ENCODE results near the gene TRIM71. TPM values are rescaled to one million over a fixed set of nuclear protein-coding genes. Genes with fewer than 3 reads are reported as not detected.
"Not testable (repeated sequence)": the region's sequence is repeated elsewhere in the genome, so short reads cannot be mapped to it uniquely, and the experiment has no call there.

The TRIM71 gene
- total RNA-seq, 1 donor from 2014 or later = 17.2 TPM

GRCh38 chr3:32844322-32844654 lies 26.5 kb downstream of the TRIM71 start:
- no peak overlapping the region for H3K27ac ChIP-seq (ENCODE audit: low read depth, low read length)
- H3K4me3 ChIP-seq (ENCODE audit: insufficient read depth, low read depth, low read length) = no peak overlapping the region
- peak overlapping the region; percentile 72 for H3K27ac Mint-ChIP-seq (ENCODE audit: unreplicated experiment)
- DNase-seq (ENCODE audit: low read depth) (no peak), FAIRE-seq (no peak)
- H4K20me1 ChIP-seq (ENCODE audit: insufficient read depth, low read length) = no peaks in the 10 kb centered on the region
- H2AFZ ChIP-seq (ENCODE audit: low read depth, low read length) = no peak overlapping the region
- no peaks in the 10 kb centered on the region for H3K36me3 Mint-ChIP-seq (ENCODE audit: low read depth, unreplicated experiment)
- H3K4me3 Mint-ChIP-seq (ENCODE audit: unreplicated experiment) = no peak overlapping the region
- no peaks in the 10 kb centered on the region for H3K79me2 ChIP-seq (ENCODE audit: insufficient read depth, low read length)
- no peaks in the 10 kb centered on the region for H3K36me3 ChIP-seq (ENCODE audit: insufficient read depth, low read length)
- H3K4me1 Mint-ChIP-seq (ENCODE audit: low read depth, unreplicated experiment) = peaks cover 65% of the 10 kb centered on the region
- no peak for TF ChIP-seq EZH2 (IDR thresholded peaks at IDR 0.05; ENCODE audit: insufficient read depth, low read length)
- no peak for TF ChIP-seq CTCF (IDR thresholded peaks at IDR 0.05; ENCODE audit: insufficient read depth, low read depth, low read length)
- H3K4me2 ChIP-seq (ENCODE audit: low read length) = no peak overlapping the region
- no peaks in the 10 kb centered on the region for H3K9me3 Mint-ChIP-seq (ENCODE audit: unreplicated experiment)
- H3K9me3 ChIP-seq (ENCODE audit: insufficient read depth, low read depth, low read length) = no peaks in the 10 kb centered on the region
- no peak overlapping the region for H3K9ac ChIP-seq (ENCODE audit: low read length)
- H3K4me1 ChIP-seq (ENCODE audit: insufficient read depth, low read length) = no peaks in the 10 kb centered on the region
- no peaks in the 10 kb centered on the region for H3K27me3 Mint-ChIP-seq (ENCODE audit: low read depth, unreplicated experiment)
- no peaks in the 10 kb centered on the region for H3K27me3 ChIP-seq (ENCODE audit: insufficient read depth, low read length)

- Mint-ChIP-seq H3K27ac (ENCODE audit: unreplicated experiment) (no peak overlapping the region), H3K9me3 (ENCODE audit: unreplicated experiment) (no peaks in the 10 kb centered on the region)
These were observed 27.1 kb downstream of the TRIM71 start for GRCh38 chr3:32844914-32845313.

DNA sequence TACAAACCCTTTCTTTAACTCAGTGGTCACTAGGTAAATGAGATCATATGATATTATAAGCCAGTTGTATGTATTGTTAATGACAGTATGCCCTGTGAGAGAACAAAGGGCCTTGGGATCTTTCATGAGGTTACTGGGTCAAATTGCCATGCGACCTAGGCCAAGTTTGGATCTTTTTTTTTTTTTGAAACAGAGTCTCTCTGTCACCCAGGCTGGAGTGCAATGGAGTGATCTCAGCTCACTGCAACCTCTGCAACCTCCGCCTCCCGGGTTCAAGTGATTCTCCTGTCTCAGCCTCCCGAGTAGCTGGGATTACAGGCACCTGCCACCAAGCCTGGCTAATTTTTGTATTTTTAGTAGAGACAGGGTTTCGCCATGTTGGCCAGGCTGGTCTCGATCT lies 27.7 kb downstream of the TRIM71 start:
- not testable (repeated sequence) for H3K36me3 Mint-ChIP-seq (ENCODE audit: low read depth, unreplicated experiment); DNase-seq (ENCODE audit: low read depth); H3K9me3 ChIP-seq (ENCODE audit: insufficient read depth, low read depth, low read length); FAIRE-seq; H3K27ac ChIP-seq (ENCODE audit: low read depth, low read length); H2AFZ ChIP-seq (ENCODE audit: low read depth, low read length); H3K27me3 ChIP-seq (ENCODE audit: insufficient read depth, low read length); H3K79me2 ChIP-seq (ENCODE audit: insufficient read depth, low read length); H3K4me3 Mint-ChIP-seq (ENCODE audit: unreplicated experiment); H3K36me3 ChIP-seq (ENCODE audit: insufficient read depth, low read length); H3K9ac ChIP-seq (ENCODE audit: low read length); H3K4me1 ChIP-seq (ENCODE audit: insufficient read depth, low read length); H3K9me3 Mint-ChIP-seq (ENCODE audit: unreplicated experiment); H3K4me2 ChIP-seq (ENCODE audit: low read length); H3K27ac Mint-ChIP-seq (ENCODE audit: unreplicated experiment); H3K27me3 Mint-ChIP-seq (ENCODE audit: low read depth, unreplicated experiment); H3K4me3 ChIP-seq (ENCODE audit: insufficient read depth, low read depth, low read length); H4K20me1 ChIP-seq (ENCODE audit: insufficient read depth, low read length)
- peaks cover 66% of the 10 kb centered on the region for H3K4me1 Mint-ChIP-seq (ENCODE audit: low read depth, unreplicated experiment)

More at GRCh38 chr3:32844914-32845313, 27.1 kb downstream of the TRIM71 start:
- H2AFZ ChIP-seq (ENCODE audit: low read depth, low read length) = no peak overlapping the region
- H3K9ac ChIP-seq (ENCODE audit: low read length) = no peak overlapping the region
- no peaks in the 10 kb centered on the region for H3K27me3 Mint-ChIP-seq (ENCODE audit: low read depth, unreplicated experiment)
- no peak for DNase-seq (ENCODE audit: low read depth)
- H3K4me1 ChIP-seq (ENCODE audit: insufficient read depth, low read length) = no peaks in the 10 kb centered on the region
- H3K36me3 Mint-ChIP-seq (ENCODE audit: low read depth, unreplicated experiment) = no peaks in the 10 kb centered on the region
- H3K4me3 ChIP-seq (ENCODE audit: insufficient read depth, low read depth, low read length) = no peak overlapping the region
- no peaks in the 10 kb centered on the region for H3K27me3 ChIP-seq (ENCODE audit: insufficient read depth, low read length)
- H3K4me1 Mint-ChIP-seq (ENCODE audit: low read depth, unreplicated experiment) = peaks cover 66% of the 10 kb centered on the region
- no peak for FAIRE-seq
- no peak overlapping the region for H3K4me3 Mint-ChIP-seq (ENCODE audit: unreplicated experiment)
- H3K4me2 ChIP-seq (ENCODE audit: low read length) = no peak overlapping the region
- H3K27ac ChIP-seq (ENCODE audit: low read depth, low read length) = no peak overlapping the region
- H4K20me1 ChIP-seq (ENCODE audit: insufficient read depth, low read length) = no peaks in the 10 kb centered on the region
- no peaks in the 10 kb centered on the region for H3K36me3 ChIP-seq (ENCODE audit: insufficient read depth, low read length)
- H3K9me3 ChIP-seq (ENCODE audit: insufficient read depth, low read depth, low read length) = no peaks in the 10 kb centered on the region
- H3K79me2 ChIP-seq (ENCODE audit: insufficient read depth, low read length) = no peaks in the 10 kb centered on the region
- no peak for TF ChIP-seq EZH2 (IDR thresholded peaks at IDR 0.05; ENCODE audit: insufficient read depth, low read length)

GRCh38 chr3:32847045-32847444 lies 29.2 kb downstream of the TRIM71 start:
- not testable (repeated sequence) for H4K20me1 ChIP-seq (ENCODE audit: insufficient read depth, low read length); H3K27ac Mint-ChIP-seq (ENCODE audit: unreplicated experiment); H3K4me2 ChIP-seq (ENCODE audit: low read length); H3K79me2 ChIP-seq (ENCODE audit: insufficient read depth, low read length); H3K27ac ChIP-seq (ENCODE audit: low read depth, low read length); DNase-seq (ENCODE audit: low read depth); H3K36me3 Mint-ChIP-seq (ENCODE audit: low read depth, unreplicated experiment); H3K4me3 Mint-ChIP-seq (ENCODE audit: unreplicated experiment); H3K27me3 Mint-ChIP-seq (ENCODE audit: low read depth, unreplicated experiment); H3K36me3 ChIP-seq (ENCODE audit: insufficient read depth, low read length); H3K9me3 Mint-ChIP-seq (ENCODE audit: unreplicated experiment); H3K27me3 ChIP-seq (ENCODE audit: insufficient read depth, low read length); H2AFZ ChIP-seq (ENCODE audit: low read depth, low read length); FAIRE-seq; H3K9me3 ChIP-seq (ENCODE audit: insufficient read depth, low read depth, low read length); H3K4me3 ChIP-seq (ENCODE audit: insufficient read depth, low read depth, low read length); H3K4me1 ChIP-seq (ENCODE audit: insufficient read depth, low read length); H3K9ac ChIP-seq (ENCODE audit: low read length)
- H3K4me1 Mint-ChIP-seq (ENCODE audit: low read depth, unreplicated experiment) = peaks cover 72% of the 10 kb centered on the region

Data from astrocyte (in vitro differentiated cells and primary cell).